HG03457 (cell line): ENCODE data around the gene COL4A2.

Experiments used
- ATAC-seq: cut with Tn5 transposase; IDR thresholded peaks from one replicate; pipeline ENCODE4 v1.9.1; 2021; ENCODE audit warnings: moderate number of reproducible peaks; ENCODE audit not compliant: unreplicated experiment

COL4A2 gene

GRCh38 chr13:110505594-110505993, 198.5 kb downstream of the COL4A2 start:
- ATAC-seq = no peak

- no peak for ATAC-seq
Measured at GRCh38 chr13:110506396-110506795, 199.3 kb downstream of the COL4A2 start.

- ATAC-seq = no peak
Measured at GRCh38 chr13:110506859-110507566, 199.9 kb downstream of the COL4A2 start.

GRCh38 chr13:110507678-110508381, 200.7 kb downstream of the COL4A2 start:
- no peak for ATAC-seq

GRCh38 chr13:110509478-110509926, 202.4 kb downstream of the COL4A2 start:
- no peak for ATAC-seq

GRCh38 chr13:110509971-110510786, 203.1 kb downstream of the COL4A2 start:
- no peak for ATAC-seq

GRCh38 chr13:110511509-110512181, 204.6 kb downstream of the COL4A2 start:
- ATAC-seq = no peak

GRCh38 chr13:110512198-110512740, 205.2 kb downstream of the COL4A2 start:
- ATAC-seq = no peak

GRCh38 chr13:110516500-110516899, 209.4 kb downstream of the COL4A2 start:
- ATAC-seq = no peak

GRCh38 chr13:110517505-110518225, 210.6 kb downstream of the COL4A2 start:
- no peak for ATAC-seq

- ATAC-seq = no peak
Measured at GRCh38 chr13:110518226-110518525, 211.1 kb downstream of the COL4A2 start.

GRCh38 chr13:110518571-110518970, 211.5 kb downstream of the COL4A2 start:
- no peak for ATAC-seq

GRCh38 chr13:110519046-110519445, 212.0 kb downstream of the COL4A2 start:
- no peak for ATAC-seq

- no peak for ATAC-seq
Measured at GRCh38 chr13:110519506-110519905, 212.4 kb downstream of the COL4A2 start.

- ATAC-seq = no peak
Measured at GRCh38 chr13:110520431-110521295, 213.6 kb downstream of the COL4A2 start.

GRCh38 chr13:110521296-110521680, 214.2 kb downstream of the COL4A2 start:
- ATAC-seq = no peak

- no peak for ATAC-seq
Measured at GRCh38 chr13:110521946-110522345, 214.9 kb downstream of the COL4A2 start.

- ATAC-seq = no peak
Measured at GRCh38 chr13:110522721-110523120, 215.6 kb downstream of the COL4A2 start.

- ATAC-seq = no peak
Measured at GRCh38 chr13:110523180-110523579, 216.1 kb downstream of the COL4A2 start.
